CD4-positive, alpha-beta T cell treated with Interleukin-1 beta for 1 hour (primary cell): ENCODE measurements around the gene GLIS2.

Experiments
- DNase-seq, 2 donors: peaks; one replicate each; pipeline ENCODE4 v3.0.0-alpha.2; 2020 to 2022

GLIS2 gene

GRCh38 chr16:4372578-4373355 lies 56.9 kb downstream of the GLIS2 start:
- DNase-seq: no peak

GRCh38 chr16:4373356-4373908 lies 57.6 kb downstream of the GLIS2 start:
- DNase-seq: no peak

GRCh38 chr16:4373909-4374742 lies 58.3 kb downstream of the GLIS2 start:
- no peak for DNase-seq

GRCh38 chr16:4375717-4376116 lies 59.9 kb downstream of the GLIS2 start:
- no peak for DNase-seq

GRCh38 chr16:4376126-4376892 lies 60.4 kb downstream of the GLIS2 start:
- DNase-seq: no peak

- no peak for DNase-seq
Measured at GRCh38 chr16:4376893-4377572, 61.2 kb downstream of the GLIS2 start.

- DNase-seq: no peak
Measured at GRCh38 chr16:4377573-4378154, 61.8 kb downstream of the GLIS2 start.

- no peak for DNase-seq
Measured at GRCh38 chr16:4378161-4378666, 62.3 kb downstream of the GLIS2 start.

GRCh38 chr16:4378999-4379690 lies 63.3 kb downstream of the GLIS2 start:
- no peak for DNase-seq

- DNase-seq: no peak
Measured at GRCh38 chr16:4380119-4381063, 64.5 kb downstream of the GLIS2 start.

GRCh38 chr16:4381072-4381934 lies 65.4 kb downstream of the GLIS2 start:
- no peak for DNase-seq

GRCh38 chr16:4381935-4382794 lies 66.3 kb downstream of the GLIS2 start:
- DNase-seq: no peak

- DNase-seq: no peak
Measured at GRCh38 chr16:4382795-4383357, 67.0 kb downstream of the GLIS2 start.

GRCh38 chr16:4383591-4384444 lies 68.0 kb downstream of the GLIS2 start:
- DNase-seq: no peak

- no peak for DNase-seq
Measured at GRCh38 chr16:4384509-4384942, 68.7 kb downstream of the GLIS2 start.

- DNase-seq: no peak
Measured at GRCh38 chr16:4385066-4385788, 69.4 kb downstream of the GLIS2 start.
